Activated CD4-positive, alpha-beta T cell treated with anti-CD3 and anti-CD28 coated beads, Interleukin-2, amount 10 ng/mL, durations not matched to agents 24 days and 14 days (primary cell): ENCODE results near the gene ZSWIM8. TPM values are rescaled to one million over a fixed set of nuclear protein-coding genes. Genes with fewer than 3 reads are reported as not detected.
"Not testable (repeated sequence)": the region's sequence is repeated elsewhere in the genome, so short reads cannot be mapped to it uniquely, and the experiment has no call there.

Experiments used
- DNase-seq: peaks from one replicate; pipeline ENCODE4 v3.0.0; 2022
- H3K27ac Mint-ChIP-seq: one replicate; pipeline ENCODE4 v1.8.0; 2022; ENCODE audit warnings: mild to moderate bottlenecking, mixed read lengths
- H3K27me3 Mint-ChIP-seq: one replicate; pipeline ENCODE4 v1.8.0; 2022; ENCODE audit warnings: mixed read lengths
- H3K36me3 Mint-ChIP-seq: one replicate; pipeline ENCODE4 v1.8.0; 2022; ENCODE audit warnings: low read depth, mild to moderate bottlenecking, mixed read lengths
- H3K4me1 Mint-ChIP-seq: one replicate; pipeline ENCODE4 v1.8.0; 2021; ENCODE audit warnings: mixed read lengths
- H3K4me3 Mint-ChIP-seq: one replicate; pipeline ENCODE4 v1.8.0; 2022; ENCODE audit warnings: mild to moderate bottlenecking, moderate library complexity, mixed read lengths
- H3K9me3 Mint-ChIP-seq: one replicate; pipeline ENCODE4 v1.8.0; 2021; ENCODE audit warnings: mixed read lengths
- intact Hi-C: fragments of 100-400 bp; cut with micrococcal nuclease; formaldehyde crosslinking; loops from one replicate; pipeline ENCODE4 v1.15.1; 2023
- total RNA-seq: library from RNA; stranded (reverse); gene quantifications from 2 replicates; pipeline ENCODE4 v1.2.3, GENCODE V29; 2022

ZSWIM8 gene
- total RNA-seq, 1 donor from 2014 or later = 50.8 TPM

DNA sequence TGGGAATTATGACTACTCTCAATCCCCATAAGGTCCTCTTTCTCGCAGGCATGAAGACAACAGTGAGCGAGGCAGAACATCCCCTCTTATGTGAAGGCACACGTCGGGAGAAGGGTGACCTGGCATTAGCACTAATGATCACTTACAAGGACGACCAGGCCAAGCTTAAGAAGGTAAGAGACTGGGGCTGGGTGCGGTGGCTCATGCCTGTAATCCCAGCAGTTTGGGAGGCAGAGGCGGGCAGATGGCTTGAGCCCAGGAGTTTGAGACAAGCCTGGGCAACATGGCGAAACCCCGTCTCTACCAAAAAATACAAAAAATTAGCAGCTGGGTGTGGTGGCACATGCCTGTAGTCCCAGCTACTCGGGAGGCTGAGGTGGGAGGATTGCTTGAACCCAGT lies 10.1 kb downstream of the ZSWIM8 start:
- H3K9me3 Mint-ChIP-seq, H3K4me3 Mint-ChIP-seq, H3K27me3 Mint-ChIP-seq, H3K27ac Mint-ChIP-seq, H3K4me1 Mint-ChIP-seq, DNase-seq, intact Hi-C loops: not testable (repeated sequence)
- H3K36me3 Mint-ChIP-seq = peaks cover 69% of the 10 kb centered on the region

- H3K27me3 Mint-ChIP-seq, H3K9me3 Mint-ChIP-seq, H3K27ac Mint-ChIP-seq, intact Hi-C loops, DNase-seq, H3K4me3 Mint-ChIP-seq, H3K4me1 Mint-ChIP-seq: not testable (repeated sequence)
- peaks cover 67% of the 10 kb centered on the region for H3K36me3 Mint-ChIP-seq
Measured at GRCh38 chr10:73796035-73796434, 10.6 kb downstream of the ZSWIM8 start.

- intact Hi-C loops = no loop called here
- Mint-ChIP-seq H3K27ac (no peak overlapping the region), H3K36me3 (peaks cover 64% of the 10 kb centered on the region), H3K9me3 (no peaks in the 10 kb centered on the region), H3K4me3 (no peak overlapping the region), H3K4me1 (no peaks in the 10 kb centered on the region), H3K27me3 (no peaks in the 10 kb centered on the region)
- DNase-seq = no peak
Measured at GRCh38 chr10:73796766-73797165, 11.4 kb downstream of the ZSWIM8 start.

DNA sequence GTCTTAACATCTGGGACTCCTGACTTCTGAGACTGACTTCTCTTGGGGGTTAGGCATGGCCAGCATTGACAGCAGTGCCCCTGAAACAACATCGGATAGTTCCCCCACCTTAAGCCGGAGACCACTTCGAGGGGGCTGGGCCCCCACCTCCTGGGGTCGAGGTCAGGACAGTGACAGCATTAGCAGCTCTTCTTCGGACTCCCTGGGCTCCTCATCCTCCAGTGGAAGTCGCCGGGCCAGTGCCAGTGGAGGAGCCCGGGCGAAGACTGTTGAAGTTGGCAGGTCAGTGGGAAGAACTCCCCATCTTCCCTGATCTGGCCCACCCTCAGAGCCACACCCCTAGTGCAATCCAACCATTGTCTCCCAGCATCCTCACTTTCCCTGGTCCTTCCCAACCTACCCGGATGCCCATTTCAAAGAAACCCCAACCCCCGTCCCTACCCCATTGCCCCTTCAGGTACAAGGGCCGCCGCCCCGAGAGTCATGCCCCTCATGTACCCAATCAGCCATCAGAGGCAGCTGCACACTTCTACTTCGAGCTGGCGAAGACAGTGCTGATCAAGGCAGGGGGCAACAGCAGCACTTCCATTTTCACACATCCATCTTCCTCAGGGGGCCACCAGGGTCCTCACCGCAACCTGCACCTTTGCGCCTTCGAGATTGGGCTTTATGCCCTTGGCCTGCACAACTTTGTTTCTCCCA lies 12.1 kb downstream of the ZSWIM8 start:
- H3K36me3 Mint-ChIP-seq = peaks cover 67% of the 10 kb centered on the region

DNA sequence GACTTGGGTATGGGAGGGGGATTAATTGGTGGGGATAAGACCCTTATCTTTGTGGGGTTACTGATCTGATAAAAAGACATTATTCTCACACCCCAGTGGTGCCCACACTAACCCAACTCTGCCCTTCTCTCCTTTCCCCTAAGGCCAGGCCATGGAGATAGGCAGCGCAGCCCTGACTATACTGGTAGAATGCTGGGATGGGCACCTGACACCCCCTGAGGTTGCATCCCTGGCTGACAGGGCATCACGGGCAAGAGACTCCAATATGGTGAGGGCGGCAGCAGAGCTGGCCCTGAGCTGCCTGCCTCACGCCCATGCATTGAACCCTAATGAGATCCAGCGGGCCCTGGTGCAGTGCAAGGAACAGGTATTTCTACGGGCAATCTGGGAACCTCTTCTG lies 12.7 kb downstream of the ZSWIM8 start:
- Mint-ChIP-seq H3K27ac (no peak overlapping the region), H3K4me3 (no peak overlapping the region), H3K4me1 (no peaks in the 10 kb centered on the region), H3K36me3 (peaks cover 69% of the 10 kb centered on the region), H3K27me3 (no peaks in the 10 kb centered on the region), H3K9me3 (no peaks in the 10 kb centered on the region)
- intact Hi-C loops = no loop called here
- no peak for DNase-seq

More for the DNA sequence above, 12.1 kb downstream of the ZSWIM8 start:
- Mint-ChIP-seq H3K27me3 (no peaks in the 10 kb centered on the region), H3K4me1 (no peaks in the 10 kb centered on the region), H3K27ac (no peak overlapping the region), H3K9me3 (no peaks in the 10 kb centered on the region), H3K4me3 (no peak overlapping the region)
- no peak for DNase-seq
- intact Hi-C loops = no loop called here

DNA sequence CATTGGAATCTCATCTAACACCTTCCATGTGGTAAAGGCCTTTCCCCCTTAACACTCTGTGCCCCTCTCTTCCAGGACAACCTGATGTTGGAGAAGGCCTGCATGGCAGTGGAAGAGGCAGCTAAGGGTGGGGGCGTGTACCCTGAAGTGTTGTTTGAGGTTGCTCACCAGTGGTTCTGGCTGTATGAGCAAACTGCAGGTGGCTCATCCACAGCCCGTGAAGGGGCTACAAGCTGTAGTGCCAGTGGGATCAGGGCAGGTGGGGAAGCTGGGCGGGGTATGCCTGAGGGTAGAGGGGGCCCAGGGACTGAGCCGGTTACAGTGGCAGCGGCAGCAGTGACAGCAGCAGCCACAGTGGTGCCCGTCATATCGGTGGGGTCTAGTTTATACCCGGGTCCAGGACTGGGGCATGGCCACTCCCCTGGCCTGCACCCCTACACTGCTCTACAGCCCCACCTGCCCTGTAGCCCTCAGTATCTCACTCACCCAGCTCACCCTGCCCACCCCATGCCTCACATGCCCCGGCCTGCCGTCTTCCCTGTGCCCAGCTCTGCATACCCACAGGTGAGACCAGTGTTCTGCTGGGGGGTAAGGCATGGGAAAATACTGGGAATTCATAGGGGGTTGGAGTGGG lies 13.6 kb downstream of the ZSWIM8 start:
- H3K27me3 Mint-ChIP-seq = no peaks in the 10 kb centered on the region
- H3K9me3 Mint-ChIP-seq = no peaks in the 10 kb centered on the region
- intact Hi-C loops = no loop called here
- no peak for DNase-seq
- no peak overlapping the region for H3K27ac Mint-ChIP-seq
- peaks cover 70% of the 10 kb centered on the region for H3K36me3 Mint-ChIP-seq
- H3K4me1 Mint-ChIP-seq = peaks cover 7% of the 10 kb centered on the region
- H3K4me3 Mint-ChIP-seq = no peak overlapping the region

- intact Hi-C loops = no loop called here
- no peaks in the 10 kb centered on the region for H3K27me3 Mint-ChIP-seq
- no peaks in the 10 kb centered on the region for H3K9me3 Mint-ChIP-seq
- no peak overlapping the region for H3K4me3 Mint-ChIP-seq
- no peak overlapping the region for H3K27ac Mint-ChIP-seq
- DNase-seq = no peak
- peaks cover 64% of the 10 kb centered on the region for H3K36me3 Mint-ChIP-seq
- peaks cover 11% of the 10 kb centered on the region for H3K4me1 Mint-ChIP-seq
Measured at GRCh38 chr10:73799899-73800559, 14.6 kb downstream of the ZSWIM8 start.

DNA sequence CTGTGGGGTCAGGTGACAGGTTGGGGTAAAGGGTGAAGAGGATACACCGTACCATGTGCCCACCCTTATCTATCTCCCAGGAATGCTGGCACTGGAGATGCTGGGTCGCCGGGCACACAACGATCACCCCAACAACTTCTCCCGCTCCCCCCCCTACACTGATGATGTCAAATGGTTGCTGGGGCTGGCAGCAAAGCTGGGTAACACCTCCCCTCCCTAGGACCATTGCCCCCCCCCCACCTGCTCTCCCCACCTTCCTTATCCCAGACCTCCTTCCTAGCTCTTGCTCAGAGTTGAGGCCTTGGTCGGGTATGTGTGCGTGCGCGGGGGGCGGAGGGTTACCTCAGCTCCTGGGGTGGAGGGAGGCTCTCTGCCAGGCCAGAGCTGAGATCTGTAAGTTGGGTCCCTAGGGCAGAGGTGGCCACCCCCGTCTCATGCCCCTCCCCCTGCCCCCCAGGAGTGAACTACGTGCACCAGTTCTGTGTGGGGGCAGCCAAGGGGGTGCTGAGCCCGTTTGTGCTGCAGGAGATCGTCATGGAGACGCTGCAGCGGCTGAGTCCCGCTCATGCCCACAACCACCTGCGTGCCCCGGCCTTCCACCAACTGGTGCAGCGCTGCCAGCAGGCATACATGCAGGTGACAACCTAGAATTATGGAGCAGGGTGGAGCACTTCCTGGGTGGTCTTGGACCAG lies 15.3 kb downstream of the ZSWIM8 start:
- DNase-seq = no peak
- Mint-ChIP-seq H3K4me3 (no peak overlapping the region), H3K27ac (no peak overlapping the region), H3K27me3 (no peaks in the 10 kb centered on the region), H3K4me1 (peaks cover 15% of the 10 kb centered on the region), H3K9me3 (no peaks in the 10 kb centered on the region), H3K36me3 (peaks cover 66% of the 10 kb centered on the region)
- intact Hi-C loops = no loop called here

GRCh38 chr10:73801253-73801590 lies 15.8 kb downstream of the ZSWIM8 start:
- no peak overlapping the region for H3K27ac Mint-ChIP-seq
- H3K27me3 Mint-ChIP-seq = no peaks in the 10 kb centered on the region
- H3K4me1 Mint-ChIP-seq = peaks cover 20% of the 10 kb centered on the region
- H3K4me3 Mint-ChIP-seq = no peak overlapping the region
- H3K36me3 Mint-ChIP-seq = peaks cover 66% of the 10 kb centered on the region
- intact Hi-C loops = no loop called here
- no peaks in the 10 kb centered on the region for H3K9me3 Mint-ChIP-seq
- DNase-seq = no peak

- intact Hi-C loops = no loop called here
Measured at GRCh38 chr10:73802276-73802991, 17.0 kb downstream of the ZSWIM8 start.

GRCh38 chr10:73803680-73804286 lies 18.4 kb downstream of the ZSWIM8 start:
- Mint-ChIP-seq H3K9me3 (no peaks in the 10 kb centered on the region), H3K4me3 (peak overlapping the region; percentile 10), H3K27me3 (no peaks in the 10 kb centered on the region), H3K36me3 (peaks cover 72% of the 10 kb centered on the region), H3K4me1 (peaks cover 43% of the 10 kb centered on the region), H3K27ac (peak overlapping the region; percentile 81)
- no peak for DNase-seq
- intact Hi-C loops = no loop called here

More at GRCh38 chr10:73802276-73802991, 17.0 kb downstream of the ZSWIM8 start:
- no peaks in the 10 kb centered on the region for H3K27me3 Mint-ChIP-seq
- H3K9me3 Mint-ChIP-seq = no peaks in the 10 kb centered on the region
- H3K27ac Mint-ChIP-seq = peak overlapping the region; percentile 81
- H3K4me1 Mint-ChIP-seq = peaks cover 32% of the 10 kb centered on the region
- H3K36me3 Mint-ChIP-seq = peaks cover 71% of the 10 kb centered on the region
- H3K4me3 Mint-ChIP-seq = no peak overlapping the region
- no peak for DNase-seq

DNA sequence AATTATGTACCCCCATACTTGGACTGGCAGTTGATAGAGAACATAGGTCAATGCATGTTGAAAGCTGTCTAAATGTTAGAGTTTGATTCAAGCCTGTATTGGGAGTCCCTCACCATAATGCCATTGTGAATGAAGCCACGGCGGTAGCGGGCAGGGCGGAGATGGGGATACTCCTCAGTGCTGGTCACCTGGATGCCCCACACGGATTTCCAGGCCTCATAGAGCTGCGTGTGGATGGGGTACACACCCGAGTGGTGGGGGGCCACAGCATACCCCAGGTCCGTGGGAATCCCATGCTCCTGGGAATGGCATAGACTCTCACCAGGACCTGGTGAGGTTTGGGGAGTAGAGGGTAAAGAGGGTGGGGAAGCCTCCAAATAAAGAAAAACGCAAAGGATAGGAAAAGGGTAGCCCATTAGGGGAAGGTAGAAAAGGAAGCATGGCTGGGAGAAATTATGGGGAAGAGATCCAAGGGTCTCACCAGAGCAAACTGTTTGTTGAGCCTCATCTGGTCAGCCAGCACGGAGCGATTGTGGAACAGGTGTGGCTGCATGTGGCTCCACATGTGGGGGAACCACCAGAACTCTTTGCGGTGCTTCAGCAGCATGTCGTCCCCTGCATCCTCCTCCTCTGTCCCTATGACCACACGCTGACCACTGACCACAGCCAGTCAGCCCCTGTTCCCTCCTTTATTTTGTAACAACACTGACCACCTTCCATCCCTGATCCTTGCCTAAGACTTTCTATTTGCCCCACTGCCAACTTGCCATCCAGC lies 21.0 kb downstream of the ZSWIM8 start:
- no peaks in the 10 kb centered on the region for H3K9me3 Mint-ChIP-seq
- H3K27ac Mint-ChIP-seq = peak overlapping the region; percentile 48
- H3K4me3 Mint-ChIP-seq = peak overlapping the region; percentile 12
- H3K27me3 Mint-ChIP-seq = no peaks in the 10 kb centered on the region
- peaks cover 76% of the 10 kb centered on the region for H3K36me3 Mint-ChIP-seq
- peaks cover 60% of the 10 kb centered on the region for H3K4me1 Mint-ChIP-seq
- intact Hi-C loops = no loop called here
- DNase-seq = no peak

GRCh38 chr10:73807471-73807870 lies 22.1 kb downstream of the ZSWIM8 start:
- H3K4me1 Mint-ChIP-seq = peaks cover 60% of the 10 kb centered on the region
- no peak overlapping the region for H3K27ac Mint-ChIP-seq
- peak overlapping the region; percentile 12 for H3K4me3 Mint-ChIP-seq
- H3K36me3 Mint-ChIP-seq = peaks cover 69% of the 10 kb centered on the region
- H3K9me3 Mint-ChIP-seq = no peaks in the 10 kb centered on the region
- no peak for DNase-seq
- intact Hi-C loops = no loop called here
- no peaks in the 10 kb centered on the region for H3K27me3 Mint-ChIP-seq
